ENCODE measurements around the gene EFR3B.

GRCh38 chr2:25072606-25073005 is 30.7 kb downstream of the EFR3B start:
- TF ChIP-seq POLR2A (IDR thresholded peaks at IDR 0.05; ENCODE audit: low read length) (no peak), GATA1 (IDR thresholded peaks at IDR 0.05; ENCODE audit: low read depth, low read length) (no peak)

Data from erythroblast (primary cell).